Panc1 (cell line): ENCODE data around the gene ZNF609. TPM values are rescaled to one million over a fixed set of nuclear protein-coding genes. Genes with fewer than 3 reads are reported as not detected.
"Not testable (repeated sequence)": the region's sequence is repeated elsewhere in the genome, so short reads cannot be mapped to it uniquely, and the experiment has no call there.

ENCODE experiments used
- ATAC-seq: fragments of 200-7000 bp; cut with Tn5 transposase; 2 replicates; pipeline ENCODE4 v1.9.1; 2020; ENCODE audit warnings: mild to moderate bottlenecking, moderate library complexity
- BruUV-seq: library from RNA; stranded (reverse); fragments of 400-500 nt; replicated peaks from 2 replicates; lab custom pipeline; 2021; lab: Mats Ljungman, UMichigan
- CTCF ChIA-PET: fragments of 300-600 bp; sonication (Branson Sonifier 250); formaldehyde crosslinking; loops from one replicate; lab custom pipeline; 2022; ENCODE audit warnings: antibody characterized with exemption; lab: Charles Lee
- POLR2A ChIA-PET: fragments of 300-600 bp; sonication (Branson Sonifier 250); formaldehyde crosslinking; loops from one replicate; lab custom pipeline; 2022; ENCODE audit warnings: antibody characterized with exemption; lab: Charles Lee
- DNase-seq: peaks from one replicate; pipeline ENCODE4 v3.0.0-alpha.2; 2010; ENCODE audit warnings: low read depth, low spot score
- H3K27ac ChIP-seq: 2 replicates; pipeline ENCODE4 v1.5.1; 2011; ENCODE audit warnings: mild to moderate bottlenecking, low read length, inconsistent platforms
- H3K27me3 ChIP-seq: fragments of 200-500 bp; sonication (Bioruptor generic); 2 replicates; pipeline ENCODE4 v1.6.0; 2014; ENCODE audit warnings: low read length, inconsistent platforms; ENCODE audit not compliant: control insufficient read depth, insufficient read depth
- H3K36me3 ChIP-seq: fragments of 200-500 bp; sonication (Bioruptor generic); 2 replicates; pipeline ENCODE4 v1.5.1; 2014; ENCODE audit warnings: inconsistent platforms, mild to moderate bottlenecking, low read length, moderate library complexity; ENCODE audit not compliant: control insufficient read depth, insufficient read depth
- H3K4me1 ChIP-seq: 2 replicates; pipeline ENCODE4 v1.5.1; 2011; ENCODE audit warnings: inconsistent platforms, mild to moderate bottlenecking, low read length, moderate library complexity; ENCODE audit not compliant: control insufficient read depth, insufficient read depth
- H3K4me3 ChIP-seq, 2 experiments: 2 replicates each; pipeline ENCODE4 v1.5.1; 2011 to 2012; ENCODE audit warnings: low read depth in 2 of 2, low read length in 2 of 2, mild to moderate bottlenecking in 2 of 2, inconsistent platforms in 1 of 2, moderate library complexity in 1 of 2
- H3K9me3 ChIP-seq: fragments of 200-500 bp; sonication (Bioruptor generic); 2 replicates; pipeline ENCODE4 v1.5.1; 2014; ENCODE audit warnings: low read depth, mild to moderate bottlenecking, inconsistent platforms, low read length, moderate library complexity; ENCODE audit not compliant: control insufficient read depth, insufficient read depth
- SIN3A ChIP-seq: IDR thresholded peaks from 2 replicates; pipeline ENCODE4 v1.6.1; 2012; ENCODE audit warnings: low read depth, mild to moderate bottlenecking, low read length, moderate library complexity, borderline replicate concordance; ENCODE audit not compliant: insufficient read depth
- TCF7L2 ChIP-seq: IDR thresholded peaks from 2 replicates; pipeline ENCODE4 v1.6.1; 2011; ENCODE audit warnings: mild to moderate bottlenecking, low read depth, low read length, inconsistent platforms
- in situ Hi-C: cut with HindIII; loops from 2 replicates; pipeline ENCODE4 v1.10.0; 2016; ENCODE audit warnings: low sequenced_read_pairs, low pct_unique_long_range_greater_than_20kb
- intact Hi-C: fragments of 100-400 bp; cut with micrococcal nuclease; formaldehyde crosslinking; loops from one replicate; pipeline ENCODE4 v1.10.0; 2022; ENCODE audit not compliant: unreplicated experiment
- total RNA-seq: library from RNA; stranded (reverse); gene quantifications from one replicate; pipeline ENCODE4 v1.2.1, GENCODE V29; 2021; ENCODE audit not compliant: unreplicated experiment
- TF ChIP-seq, protein P1 (sequence below): fragments of 450-650 bp; IDR thresholded peaks from 2 replicates; pipeline ENCODE4 v1.5.1; 2017; ENCODE audit warnings: mild to moderate bottlenecking

Gene ZNF609
- total RNA-seq, 1 experiment from 2014 or later = 47.2 TPM

DNA sequence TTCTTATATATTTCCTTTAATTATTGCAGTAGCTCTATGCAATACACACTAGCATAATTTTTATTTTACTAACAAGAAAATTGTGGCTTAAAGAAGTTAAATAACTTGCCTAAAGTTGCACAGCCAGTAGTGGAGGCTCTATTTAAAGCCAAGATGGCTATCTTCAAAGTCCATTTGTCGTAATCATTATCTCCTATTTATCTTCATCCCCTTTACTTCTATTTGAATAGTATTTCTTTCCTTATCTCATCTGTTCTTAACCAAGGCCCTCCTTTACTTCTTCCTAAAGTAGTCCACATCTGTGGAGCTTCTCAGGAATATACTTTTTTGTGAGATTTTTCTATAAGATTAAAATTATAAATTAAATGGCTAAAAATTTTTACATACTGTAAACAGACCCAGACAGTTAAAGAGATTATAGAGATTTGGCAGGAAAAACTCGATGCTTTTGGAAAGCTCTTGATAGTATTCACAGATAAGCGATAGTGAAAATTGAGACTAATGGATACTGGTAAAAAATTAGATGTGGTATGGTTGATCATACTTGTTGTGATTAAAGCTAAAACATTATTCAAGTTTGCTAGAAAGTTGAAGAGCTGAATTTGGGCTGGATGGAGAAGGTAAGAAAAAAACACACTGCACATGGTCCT lies 129.2 kb downstream of the ZNF609 start:
- no peaks in the 10 kb centered on the region for H3K27me3 ChIP-seq
- peaks cover 6% of the 10 kb centered on the region; the same call in 1 of the 2 replicates for H3K4me1 ChIP-seq
- ChIA-PET CTCF (no interaction called here), POLR2A (interaction anchor here (0.6 kb wide), 1 partner anchor 11 kb away, joined by 11 read pairs; no protein-coding TSS in a partner anchor)
- no peaks in the 10 kb centered on the region for H3K36me3 ChIP-seq
- ATAC-seq (no peak), DNase-seq (no peak)
- no peak overlapping the region for H3K27ac ChIP-seq
- TF ChIP-seq TCF7L2 (0 out of 2 replicates have a peak, but pooled peaks have one; percentile 50), SIN3A (no peak)
- BruUV-seq = TSS peak; percentile 40
- H3K9me3 ChIP-seq = no peaks in the 10 kb centered on the region
- intact Hi-C loops (no loop called here), in situ Hi-C loops (no loop called here)
- no peak overlapping the region for H3K4me3 ChIP-seq

- H3K9me3 ChIP-seq, DNase-seq, intact Hi-C loops, CTCF ChIA-PET, BruUV-seq, ATAC-seq, in situ Hi-C loops, H3K36me3 ChIP-seq, H3K27me3 ChIP-seq, POLR2A ChIA-PET, H3K27ac ChIP-seq, H3K4me3 ChIP-seq: not testable (repeated sequence)
- peaks cover 11% of the 10 kb centered on the region for H3K4me1 ChIP-seq
These were observed 132.5 kb downstream of the ZNF609 start for GRCh38 chr15:64592845-64593244.

- POLR2A ChIA-PET = no interaction called here
- CTCF ChIA-PET = no interaction called here
- no TSS peak for BruUV-seq
These were observed 136.5 kb downstream of the ZNF609 start for GRCh38 chr15:64596701-64597476.

More at GRCh38 chr15:64596701-64597476, 136.5 kb downstream of the ZNF609 start:
- Histone ChIP-seq H3K27me3 (no peaks in the 10 kb centered on the region), H3K9me3 (no peaks in the 10 kb centered on the region), H3K4me1 (peaks cover 26% of the 10 kb centered on the region), H3K36me3 (no peaks in the 10 kb centered on the region), H3K4me3 (no peak overlapping the region), H3K27ac (0 out of 2 replicates have a peak overlapping the region, but pooled peaks have one; percentile 23)
- in situ Hi-C loops (no loop called here), intact Hi-C loops (no loop called here)
- DNase-seq = no peak
- TF ChIP-seq TCF7L2 = 0 out of 2 replicates have a peak, but pooled peaks have one; percentile 29
- TF ChIP-seq, protein P1, sequence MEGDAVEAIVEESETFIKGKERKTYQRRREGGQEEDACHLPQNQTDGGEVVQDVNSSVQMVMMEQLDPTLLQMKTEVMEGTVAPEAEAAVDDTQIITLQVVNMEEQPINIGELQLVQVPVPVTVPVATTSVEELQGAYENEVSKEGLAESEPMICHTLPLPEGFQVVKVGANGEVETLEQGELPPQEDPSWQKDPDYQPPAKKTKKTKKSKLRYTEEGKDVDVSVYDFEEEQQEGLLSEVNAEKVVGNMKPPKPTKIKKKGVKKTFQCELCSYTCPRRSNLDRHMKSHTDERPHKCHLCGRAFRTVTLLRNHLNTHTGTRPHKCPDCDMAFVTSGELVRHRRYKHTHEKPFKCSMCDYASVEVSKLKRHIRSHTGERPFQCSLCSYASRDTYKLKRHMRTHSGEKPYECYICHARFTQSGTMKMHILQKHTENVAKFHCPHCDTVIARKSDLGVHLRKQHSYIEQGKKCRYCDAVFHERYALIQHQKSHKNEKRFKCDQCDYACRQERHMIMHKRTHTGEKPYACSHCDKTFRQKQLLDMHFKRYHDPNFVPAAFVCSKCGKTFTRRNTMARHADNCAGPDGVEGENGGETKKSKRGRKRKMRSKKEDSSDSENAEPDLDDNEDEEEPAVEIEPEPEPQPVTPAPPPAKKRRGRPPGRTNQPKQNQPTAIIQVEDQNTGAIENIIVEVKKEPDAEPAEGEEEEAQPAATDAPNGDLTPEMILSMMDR = no peak
- ATAC-seq = peak; percentile 51; the same call in 1 of the 2 replicates
